ENCODE data around the gene DLGAP1. TPM values are rescaled to one million over a fixed set of nuclear protein-coding genes. Genes with fewer than 3 reads are reported as not detected.

The DLGAP1 gene
- total and polyA plus RNA-seq, 2 of the 8 experiments (the other 6 are each of a cell fraction or from before 2014, with no cell fraction given), result 11.8 to 16.9 TPM

DNA sequence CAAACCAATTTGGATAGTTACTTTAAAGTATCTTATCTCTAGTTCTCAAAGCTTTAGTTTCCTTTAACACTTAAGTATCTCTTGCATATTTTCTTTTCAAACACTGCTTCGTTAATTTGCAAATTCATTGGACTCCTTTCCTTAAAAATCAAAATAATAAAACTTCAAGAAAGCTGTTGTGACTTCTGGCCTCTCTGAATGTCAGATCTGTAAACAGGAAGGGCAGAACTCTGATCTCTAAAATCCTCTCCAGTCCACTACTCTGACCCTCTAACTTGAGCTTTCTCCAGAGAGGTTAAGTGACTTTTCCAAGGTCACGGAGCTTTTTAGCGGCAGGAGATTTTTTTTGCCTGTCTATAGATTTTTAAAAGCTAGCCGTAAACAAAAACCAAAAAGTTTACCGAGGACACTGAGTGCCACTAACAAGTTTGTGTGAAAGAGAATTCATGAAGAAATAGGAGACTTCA is 849.6 kb downstream of the DLGAP1 start:
- WGBS, 2 experiments (ENCODE audit: extremely low coverage in 1 of 2, insufficient coverage in 1 of 2, insufficient read length in 1 of 2, insufficient replicate concordance in 2 of 2, low coverage in 1 of 2, low lambda C conversion rate in 2 of 2, missing lambda C conversion rate in 1 of 2), result 4% methylated on average over 5 of the region's 5 CpGs; no CpG with 5 or more reads in 1 of the 2 experiments
- POLR2A ChIA-PET (ENCODE audit: partially characterized antibody), result interaction anchor here (0.7 to 4.9 kb wide), 17 partner anchors 9 to 353 kb away, joined by 3 to 32 read pairs (median 6); no protein-coding TSS in a partner anchor
- TF ChIP-seq, protein P1, sequence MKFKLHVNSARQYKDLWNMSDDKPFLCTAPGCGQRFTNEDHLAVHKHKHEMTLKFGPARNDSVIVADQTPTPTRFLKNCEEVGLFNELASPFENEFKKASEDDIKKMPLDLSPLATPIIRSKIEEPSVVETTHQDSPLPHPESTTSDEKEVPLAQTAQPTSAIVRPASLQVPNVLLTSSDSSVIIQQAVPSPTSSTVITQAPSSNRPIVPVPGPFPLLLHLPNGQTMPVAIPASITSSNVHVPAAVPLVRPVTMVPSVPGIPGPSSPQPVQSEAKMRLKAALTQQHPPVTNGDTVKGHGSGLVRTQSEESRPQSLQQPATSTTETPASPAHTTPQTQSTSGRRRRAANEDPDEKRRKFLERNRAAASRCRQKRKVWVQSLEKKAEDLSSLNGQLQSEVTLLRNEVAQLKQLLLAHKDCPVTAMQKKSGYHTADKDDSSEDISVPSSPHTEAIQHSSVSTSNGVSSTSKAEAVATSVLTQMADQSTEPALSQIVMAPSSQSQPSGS (IDR thresholded peaks at IDR 0.05; ENCODE audit: low read length), result peak; percentile 28; the same call in 1 of the 2 replicates
- TF ChIP-seq RAD21 (IDR thresholded peaks at IDR 0.05 in 1 of 2, conservative IDR thresholded peaks at IDR 0.05 in 1 of 2; ENCODE audit: low read depth in 2 of 2, low read length in 2 of 2), result no peak
- Histone ChIP-seq H2AK5ac (ENCODE audit: low read depth, low read length) (no peak overlapping the region), H3K4ac (replicated peaks; ENCODE audit: insufficient read length, low read depth, low read length) (peak overlapping the region; percentile 55), H2BK20ac (ENCODE audit: low read length) (no peak overlapping the region), H3K27me3 (replicated peaks in 1 of 4; ENCODE audit: control insufficient read depth in 3 of 4, extremely low read depth in 1 of 4, insufficient read depth in 3 of 4, low read length in 3 of 4) (no peaks in the 10 kb centered on the region), H3K4me1 (replicated peaks in 1 of 4; ENCODE audit: control insufficient read depth in 3 of 4, insufficient read depth in 4 of 4, low read length in 3 of 4) (peaks cover 5 to 16% (median 9%) of the 10 kb centered on the region in 4 experiments; a peak in 5 of 7 replicates), H4K20me1 (replicated peaks in 1 of 2; ENCODE audit: control insufficient read depth in 1 of 2, insufficient read depth in 2 of 2, low read length in 2 of 2) (no peaks in the 10 kb centered on the region), H3K79me2 (ENCODE audit: control insufficient read depth in 1 of 2, insufficient read depth in 2 of 2, low read length in 2 of 2) (peaks cover 4 to 39% of the 10 kb centered on the region in 2 experiments; a peak in 3 of 4 replicates), H3K23me2 (ENCODE audit: low read depth, low read length) (peaks cover 22% of the 10 kb centered on the region), H3K27ac (ENCODE audit: low read depth, low read length) (peak overlapping the region; percentile 87), H3K9ac (replicated peaks in 1 of 4; ENCODE audit: extremely low read depth in 1 of 4, low read depth in 3 of 4, low read length in 3 of 4) (peak overlapping the region in 3 of 4 experiments; percentile 39 to 83 (median 73); a peak in 5 of 7 replicates), H3K4me3 (ENCODE audit: extremely low read depth in 1 of 4, insufficient read depth in 2 of 4, low read depth in 3 of 4, low read length in 4 of 4) (peak overlapping the region; percentile 47 to 91 (median 80)), H3K79me1 (ENCODE audit: low read depth, low read length) (no peaks in the 10 kb centered on the region), H3K4me2 (ENCODE audit: insufficient read depth in 1 of 2, low read depth in 2 of 2, low read length in 2 of 2) (peak overlapping the region; percentile 67 to 88), H2AFZ (ENCODE audit: low read length) (no peak overlapping the region), H3K9me3 (ENCODE audit: insufficient read depth in 2 of 2, low read depth in 1 of 2, low read length in 1 of 2) (no peaks in the 10 kb centered on the region), H4K5ac (ENCODE audit: insufficient read length, low read depth, low read length) (peak overlapping the region; percentile 95), H3K56ac (replicated peaks; ENCODE audit: insufficient read length, low read depth, low read length) (peak overlapping the region; percentile 97), H2BK12ac (ENCODE audit: low read depth, low read length) (peak overlapping the region; percentile 86; the same call in 1 of the 2 replicates), H4K8ac (ENCODE audit: extremely low read depth, insufficient read depth, low read length) (no peak overlapping the region), H3K18ac (ENCODE audit: extremely low read depth, low read length) (peak overlapping the region; percentile 71; the same call in 1 of the 2 replicates), H3K36me3 (ENCODE audit: control insufficient read depth in 2 of 4, insufficient read depth in 4 of 4, low read length in 3 of 4) (peaks cover 0 to 34% (median 8%) of the 10 kb centered on the region in 4 experiments; a peak in 4 of 8 replicates), H2BK120ac (replicated peaks; ENCODE audit: low read depth, low read length) (peak overlapping the region; percentile 94), H2BK5ac (ENCODE audit: low read depth, low read length) (peak overlapping the region; percentile 97), H3K14ac (ENCODE audit: insufficient read length) (peak overlapping the region; percentile 89), H3K23ac (ENCODE audit: insufficient read length) (no peak overlapping the region), H4K91ac (replicated peaks; ENCODE audit: insufficient read length, low read length) (peak overlapping the region; percentile 94), H2BK15ac (ENCODE audit: low read length) (no peak overlapping the region)
- CTCF ChIA-PET (ENCODE audit: partially characterized antibody), result interaction anchor here (0.7 to 2.7 kb wide), 7 partner anchors 11 to 325 kb away, joined by 3 to 10 read pairs (median 4); no protein-coding TSS in a partner anchor
- FAIRE-seq (no peak), DNase-seq (ENCODE audit: low read depth in 1 of 2, low spot score in 2 of 2) (no peak)
